ENCODE data around the gene CFAP46. TPM values are rescaled to one million over a fixed set of nuclear protein-coding genes. Genes with fewer than 3 reads are reported as not detected.
"Not testable (repeated sequence)": the region's sequence is repeated elsewhere in the genome, so short reads cannot be mapped to it uniquely, and the experiment has no call there.

Gene CFAP46
- polyA plus RNA-seq, 1 of the 3 experiments (the other 2 are of a cell fraction), result 3.9 TPM

- CTCF ChIA-PET, result interaction anchor here (1.1 kb wide), 1 partner anchor 16 kb away, joined by 3 read pairs; no protein-coding TSS in a partner anchor
- Histone ChIP-seq H3K36me3 (replicated peaks in 1 of 2; ENCODE audit: control insufficient read depth in 1 of 2, insufficient read depth in 2 of 2, low read length in 1 of 2) (no peaks in the 10 kb centered on the region), H3K27me3 (ENCODE audit: insufficient read depth) (no peaks in the 10 kb centered on the region), H4K20me1 (ENCODE audit: insufficient read depth) (no peaks in the 10 kb centered on the region), H3K9me2 (no peaks in the 10 kb centered on the region), H3F3A (replicated peaks; ENCODE audit: insufficient read depth) (no peaks in the 10 kb centered on the region), H2AFZ (ENCODE audit: low read depth) (no peak overlapping the region), H3K79me2 (ENCODE audit: insufficient read depth) (no peaks in the 10 kb centered on the region), H3K4me2 (no peak overlapping the region), H3K9me3 (no peaks in the 10 kb centered on the region), H3K27ac (ENCODE audit: low read depth in 2 of 2, low read length in 1 of 2) (no peak overlapping the region), H3K9ac (no peak overlapping the region), H3K4me1 (ENCODE audit: control insufficient read depth in 1 of 2, insufficient read depth in 2 of 2, low read depth in 1 of 2, low read length in 1 of 2) (no peaks in the 10 kb centered on the region; a peak in 1 of 4 replicates), H3K4me3 (ENCODE audit: low read depth in 2 of 2, low read length in 1 of 2) (no peak overlapping the region)
- POLR2A ChIA-PET, result no interaction called here
- WGBS (ENCODE audit: low lambda C conversion rate), result 87% methylated on average over 26 of the region's 26 CpGs
- TF ChIP-seq YY1 (IDR thresholded peaks at IDR 0.05; ENCODE audit: low read depth), result no peak
- no peak for DNase-seq
Observed at GRCh38 chr10:132965411-132966057, 23.2 kb upstream of the CFAP46 start.

GRCh38 chr10:132964707-132965410 is 22.5 kb upstream of the CFAP46 start:
- H3K79me2 ChIP-seq (ENCODE audit: insufficient read depth); H3K36me3 ChIP-seq (replicated peaks in 1 of 2; ENCODE audit: control insufficient read depth in 1 of 2, insufficient read depth in 2 of 2, low read length in 1 of 2); H3K27me3 ChIP-seq (ENCODE audit: insufficient read depth); H3K9me3 ChIP-seq; CTCF ChIA-PET; H3K9me2 ChIP-seq; H4K20me1 ChIP-seq (ENCODE audit: insufficient read depth); H3K4me2 ChIP-seq; POLR2A ChIA-PET; H3K27ac ChIP-seq (ENCODE audit: low read depth in 2 of 2, low read length in 1 of 2); DNase-seq; H2AFZ ChIP-seq (ENCODE audit: low read depth); H3F3A ChIP-seq (replicated peaks; ENCODE audit: insufficient read depth); H3K4me3 ChIP-seq (ENCODE audit: low read depth in 2 of 2, low read length in 1 of 2); H3K4me1 ChIP-seq (ENCODE audit: control insufficient read depth in 1 of 2, insufficient read depth in 2 of 2, low read depth in 1 of 2, low read length in 1 of 2); H3K9ac ChIP-seq: not testable (repeated sequence)
- 87% methylated on average over 37 of the region's 43 CpGs for WGBS (ENCODE audit: low lambda C conversion rate)

- Histone ChIP-seq H3K4me3 (ENCODE audit: low read depth in 2 of 2, low read length in 1 of 2) (no peak overlapping the region), H3K9ac (no peak overlapping the region), H3K36me3 (replicated peaks in 1 of 2; ENCODE audit: control insufficient read depth in 1 of 2, insufficient read depth in 2 of 2, low read length in 1 of 2) (no peaks in the 10 kb centered on the region), H3K27me3 (ENCODE audit: insufficient read depth) (no peaks in the 10 kb centered on the region), H3K27ac (ENCODE audit: low read depth in 2 of 2, low read length in 1 of 2) (no peak overlapping the region), H3K4me1 (ENCODE audit: control insufficient read depth in 1 of 2, insufficient read depth in 2 of 2, low read depth in 1 of 2, low read length in 1 of 2) (no peaks in the 10 kb centered on the region; a peak in 1 of 4 replicates), H3F3A (replicated peaks; ENCODE audit: insufficient read depth) (no peaks in the 10 kb centered on the region), H3K79me2 (ENCODE audit: insufficient read depth) (no peaks in the 10 kb centered on the region), H4K20me1 (ENCODE audit: insufficient read depth) (no peaks in the 10 kb centered on the region), H2AFZ (ENCODE audit: low read depth) (no peak overlapping the region), H3K4me2 (no peak overlapping the region), H3K9me3 (no peaks in the 10 kb centered on the region), H3K9me2 (no peaks in the 10 kb centered on the region)
- ChIA-PET CTCF (interaction anchor here (0.9 kb wide), 1 partner anchor 14 kb away, joined by 3 read pairs; no protein-coding TSS in a partner anchor), POLR2A (no interaction called here)
- TF ChIP-seq RCOR1 (IDR thresholded peaks at IDR 0.05; ENCODE audit: low read length) (no peak), PBX3 (IDR thresholded peaks at IDR 0.05) (no peak), RXRA (IDR thresholded peaks at IDR 0.05; ENCODE audit: borderline replicate concordance, low read depth) (no peak), USF2 (IDR thresholded peaks at IDR 0.05; ENCODE audit: borderline replicate concordance, low read depth, low read length) (no peak), IRF3 (IDR thresholded peaks at IDR 0.05; ENCODE audit: low read depth, low read length) (no peak), CHD2 (IDR thresholded peaks at IDR 0.05; ENCODE audit: low read length, partially characterized antibody) (no peak), MXI1 (IDR thresholded peaks at IDR 0.05; ENCODE audit: low read depth, low read length) (no peak), TAF1 (IDR thresholded peaks at IDR 0.05; ENCODE audit: borderline replicate concordance, low read depth, low read length) (no peak), FOXJ3 (CRISPR knock-in tag; IDR thresholded peaks at IDR 0.05) (no peak), SIN3A (IDR thresholded peaks at IDR 0.05; ENCODE audit: borderline replicate concordance, low read depth, low read length) (no peak), NRF1 (IDR thresholded peaks at IDR 0.05; ENCODE audit: low read depth, low read length) (no peak), RAD21 (IDR thresholded peaks at IDR 0.05; ENCODE audit: low read length) (no peak), MEF2A (IDR thresholded peaks at IDR 0.05; ENCODE audit: borderline replicate concordance, low read depth) (no peak), POLR2AphosphoS5 (IDR thresholded peaks at IDR 0.05; ENCODE audit: low read depth, low read length) (no peak), JUND (IDR thresholded peaks at IDR 0.05) (no peak), USF1 (IDR thresholded peaks at IDR 0.05; ENCODE audit: borderline replicate concordance, low read depth) (no peak), FOXM1 (IDR thresholded peaks at IDR 0.05; ENCODE audit: low read depth) (no peak)
- DNase-seq, result no peak
- 62% methylated on average over 8 of the region's 15 CpGs for WGBS (ENCODE audit: low lambda C conversion rate)
Observed at GRCh38 chr10:132964231-132964630, 21.9 kb upstream of the CFAP46 start.
